ENCODE results near the gene ATRNL1.

DNA sequence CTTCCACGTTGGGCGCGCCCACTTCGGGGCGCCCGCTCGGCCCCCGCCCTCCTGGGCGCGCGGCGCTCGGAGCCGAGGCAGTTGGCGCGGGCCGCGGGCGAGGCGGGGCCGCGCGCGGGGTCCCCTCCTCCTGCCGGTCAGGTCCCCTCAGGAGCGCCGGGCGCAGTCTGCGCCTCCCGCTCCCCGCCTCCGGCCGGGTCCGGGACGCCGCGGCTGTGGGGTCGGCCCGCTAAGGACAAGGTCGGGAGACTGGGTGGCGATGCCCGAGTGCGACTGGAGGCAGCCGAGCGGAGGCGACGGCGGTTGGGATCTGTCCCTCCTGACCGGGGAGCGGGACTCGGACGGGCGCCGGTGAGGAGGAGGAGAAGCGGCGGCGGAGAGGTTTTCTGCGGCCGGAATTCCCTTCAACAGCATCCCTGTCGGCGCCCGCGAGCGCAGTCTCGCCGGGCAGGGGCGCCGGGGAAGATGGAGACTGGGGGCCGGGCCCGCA lies at the start of gene ATRNL1:
- TF ChIP-seq CTCF (IDR thresholded peaks at IDR 0.05; ENCODE audit: low read length) = no peak
- TF ChIP-seq EZH2 (optimal IDR thresholded peaks at IDR 0.05; ENCODE audit: low read depth, low read length) = no peak
- TF ChIP-seq EZH2phosphoT487 (IDR thresholded peaks at IDR 0.05; ENCODE audit: low read length) = no peak

All from MM.1S (cell line).